ENCODE data around the gene ORAI2. TPM values are rescaled to one million over a fixed set of nuclear protein-coding genes. Genes with fewer than 3 reads are reported as not detected.

Gene ORAI2
- total and polyA plus RNA-seq, 2 donors (not counting 1 experiment from before 2014, with no cell fraction given), result 20.3 to 26.6 TPM

Other genes with a start within 250 kb of the ORAI2 start
- 2.0 and 2.3 TPM in 2 replicates for gene SH2B2, start 146.7 kb upstream of the ORAI2 start, total RNA-seq
- gene SH2B2, start 146.7 kb upstream of the ORAI2 start, polyA plus RNA-seq, result 0.18 and 0.43 TPM in 2 replicates
- not detected in 2 replicates for gene SPDYE6, start 77.1 kb upstream of the ORAI2 start, total RNA-seq
- not detected in 2 replicates for gene SPDYE6, start 77.1 kb upstream of the ORAI2 start, polyA plus RNA-seq
- 12.3 and 16.3 TPM in 2 replicates for gene PRKRIP1, start 37.2 kb upstream of the ORAI2 start, total RNA-seq
- gene PRKRIP1, start 37.2 kb upstream of the ORAI2 start, polyA plus RNA-seq, result 12.4 and 13.8 TPM in 2 replicates
- gene ALKBH4, start 31.3 kb downstream of the ORAI2 start, total RNA-seq, result 11.6 and 13.2 TPM in 2 replicates
- 3.7 and 4.3 TPM in 2 replicates for gene ALKBH4, start 31.3 kb downstream of the ORAI2 start, polyA plus RNA-seq
- gene LRWD1, start 31.4 kb downstream of the ORAI2 start, total RNA-seq, result 14.5 and 18.7 TPM in 2 replicates
- gene LRWD1, start 31.4 kb downstream of the ORAI2 start, polyA plus RNA-seq, result 7.4 and 12.1 TPM in 2 replicates
- 27.0 and 37.2 TPM in 2 replicates for gene POLR2J, start 45.3 kb downstream of the ORAI2 start, total RNA-seq
- 55.3 and 91.2 TPM in 2 replicates for gene POLR2J, start 45.3 kb downstream of the ORAI2 start, polyA plus RNA-seq
- 1.5 and 2.1 TPM in 2 replicates for gene RASA4B, start 84.2 kb downstream of the ORAI2 start, total RNA-seq
- 0.68 and 1.4 TPM in 2 replicates for gene RASA4B, start 84.2 kb downstream of the ORAI2 start, polyA plus RNA-seq
- 1.0 and 3.8 TPM in 2 replicates for gene UPK3BL2, start 110.1 kb downstream of the ORAI2 start, total RNA-seq
- 1.4 and 1.9 TPM in 2 replicates for gene UPK3BL2, start 110.1 kb downstream of the ORAI2 start, polyA plus RNA-seq
- gene SPDYE2, start 117.7 kb downstream of the ORAI2 start, total RNA-seq, result not detected in 2 replicates
- not detected in 2 replicates for gene SPDYE2, start 117.7 kb downstream of the ORAI2 start, polyA plus RNA-seq
- 19.5 and 28.6 TPM in 2 replicates for gene POLR2J3, start 139.0 kb downstream of the ORAI2 start, total RNA-seq
- 29.3 and 42.5 TPM in 2 replicates for gene POLR2J3, start 139.0 kb downstream of the ORAI2 start, polyA plus RNA-seq
- gene RASA4, start 183.2 kb downstream of the ORAI2 start, total RNA-seq, result 2.1 and 6.2 TPM in 2 replicates
- 3.5 and 4.5 TPM in 2 replicates for gene RASA4, start 183.2 kb downstream of the ORAI2 start, polyA plus RNA-seq
- 5.4 and 9.8 TPM in 2 replicates for gene UPK3BL1, start 209.2 kb downstream of the ORAI2 start, total RNA-seq
- gene UPK3BL1, start 209.2 kb downstream of the ORAI2 start, polyA plus RNA-seq, result 0.21 and 2.3 TPM in 2 replicates
- gene SPDYE2B, start 216.7 kb downstream of the ORAI2 start, total RNA-seq, result not detected in 2 replicates
- gene SPDYE2B, start 216.7 kb downstream of the ORAI2 start, polyA plus RNA-seq, result not detected in 2 replicates
- 1.5 and 2.1 TPM in 2 replicates for gene POLR2J2, start 238.1 kb downstream of the ORAI2 start, total RNA-seq
- 1.1 and 1.4 TPM in 2 replicates for gene POLR2J2, start 238.1 kb downstream of the ORAI2 start, polyA plus RNA-seq